Activated T-cell treated with anti-CD3 and anti-CD28 coated beads for 1 hour (primary cell): Measurements from ENCODE around the gene CLDN22.
"Not testable (repeated sequence)": the region's sequence is repeated elsewhere in the genome, so short reads cannot be mapped to it uniquely, and the experiment has no call there.

ENCODE experiments used
- DNase-seq: peaks from one replicate; pipeline ENCODE4 v3.0.0-alpha.2; 2020; ENCODE audit warnings: low read depth

The CLDN22 gene

DNA sequence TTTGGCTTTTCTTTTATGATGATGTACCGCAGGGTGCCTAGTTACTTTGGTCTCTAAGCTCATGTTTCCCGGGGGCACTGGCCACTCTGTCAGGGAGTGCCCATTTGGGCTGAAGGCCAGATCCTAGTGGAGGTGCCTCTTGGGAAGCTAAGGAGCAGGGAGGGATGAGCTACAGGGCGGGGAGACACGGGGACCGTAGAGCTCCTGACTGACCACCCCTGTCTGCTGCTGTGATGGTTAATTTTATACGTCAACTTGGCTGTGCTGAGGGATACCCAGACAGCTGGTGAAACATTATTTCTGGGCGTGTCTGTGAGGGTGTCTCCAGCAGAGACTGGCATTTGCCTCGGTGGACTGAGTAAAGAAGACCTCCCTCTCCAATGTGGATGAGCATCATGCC lies 27.1 kb upstream of the CLDN22 start:
- DNase-seq = no peak

DNA sequence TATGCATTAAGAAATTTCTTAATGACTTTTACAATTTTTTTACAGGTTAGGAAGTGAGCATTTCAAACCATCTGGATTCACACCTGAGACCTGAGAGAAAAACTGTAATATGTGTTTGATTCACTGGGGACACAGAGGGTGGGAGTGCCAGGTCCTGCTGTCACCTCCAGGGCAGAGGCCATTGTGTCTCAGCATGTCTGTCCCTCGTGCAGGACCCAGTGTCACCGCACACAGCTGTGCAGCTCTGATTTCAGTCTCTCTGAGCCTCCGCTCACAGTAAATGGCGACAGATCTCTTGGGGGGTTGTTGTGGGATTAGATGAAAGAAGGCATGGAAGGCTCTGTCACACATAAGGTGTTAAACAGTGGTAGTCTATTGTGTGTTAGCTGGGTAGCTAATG lies 25.2 kb upstream of the CLDN22 start:
- DNase-seq = no peak

DNA sequence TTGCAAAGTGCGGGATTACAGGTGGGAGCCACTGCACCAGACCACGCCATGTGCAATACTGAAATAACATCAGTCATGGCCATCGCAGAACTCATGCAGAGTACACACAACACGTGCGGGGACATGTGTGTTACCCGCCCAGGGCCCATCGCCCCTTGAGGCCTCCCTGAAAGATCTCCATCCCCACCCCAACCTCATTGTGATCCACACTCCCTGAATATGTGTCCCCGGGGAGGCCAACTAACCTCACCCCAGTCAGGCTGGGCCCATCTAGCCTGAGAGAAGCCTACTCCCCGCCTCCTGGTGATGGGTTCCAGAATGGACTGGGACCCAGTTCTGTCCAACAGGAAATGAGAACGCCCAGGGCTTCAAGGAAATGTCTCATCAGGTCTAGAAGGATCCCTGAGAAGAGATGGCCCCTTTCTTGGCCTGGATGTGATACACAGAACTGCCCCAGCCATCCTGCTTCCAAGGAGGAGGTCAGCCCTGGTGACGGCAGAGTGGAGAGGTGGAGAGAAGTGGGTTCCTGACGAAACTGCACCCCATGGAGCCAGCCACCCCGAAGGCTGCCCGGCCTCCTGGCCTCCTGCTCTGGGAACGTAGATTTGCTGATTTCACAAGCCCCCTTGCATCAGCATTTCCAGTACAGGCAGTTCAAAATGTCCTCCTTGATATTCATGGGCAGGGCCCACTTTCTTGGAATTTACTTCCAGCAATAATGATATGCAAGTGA lies 24.6 kb upstream of the CLDN22 start:
- DNase-seq = no peak

DNA sequence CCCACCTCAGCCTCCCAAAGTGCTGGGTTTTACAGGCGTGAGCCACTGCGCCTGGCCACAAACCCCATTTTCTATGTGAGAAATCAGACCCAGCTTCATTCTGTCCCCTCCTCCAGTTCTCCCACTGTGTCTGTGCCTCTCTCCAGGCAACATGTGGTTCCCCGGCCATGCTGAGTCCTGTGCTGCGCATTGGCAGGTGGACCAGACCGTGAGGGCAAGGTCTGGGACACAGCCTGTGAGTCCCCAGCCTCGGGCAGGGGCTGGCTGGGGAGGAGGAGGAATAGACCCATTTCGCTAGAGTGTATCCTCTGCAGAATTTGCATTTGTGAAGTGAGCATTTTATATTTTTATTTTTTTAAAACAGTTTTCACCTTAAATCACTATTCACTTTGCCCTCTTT lies 23.7 kb upstream of the CLDN22 start:
- no peak for DNase-seq

DNA sequence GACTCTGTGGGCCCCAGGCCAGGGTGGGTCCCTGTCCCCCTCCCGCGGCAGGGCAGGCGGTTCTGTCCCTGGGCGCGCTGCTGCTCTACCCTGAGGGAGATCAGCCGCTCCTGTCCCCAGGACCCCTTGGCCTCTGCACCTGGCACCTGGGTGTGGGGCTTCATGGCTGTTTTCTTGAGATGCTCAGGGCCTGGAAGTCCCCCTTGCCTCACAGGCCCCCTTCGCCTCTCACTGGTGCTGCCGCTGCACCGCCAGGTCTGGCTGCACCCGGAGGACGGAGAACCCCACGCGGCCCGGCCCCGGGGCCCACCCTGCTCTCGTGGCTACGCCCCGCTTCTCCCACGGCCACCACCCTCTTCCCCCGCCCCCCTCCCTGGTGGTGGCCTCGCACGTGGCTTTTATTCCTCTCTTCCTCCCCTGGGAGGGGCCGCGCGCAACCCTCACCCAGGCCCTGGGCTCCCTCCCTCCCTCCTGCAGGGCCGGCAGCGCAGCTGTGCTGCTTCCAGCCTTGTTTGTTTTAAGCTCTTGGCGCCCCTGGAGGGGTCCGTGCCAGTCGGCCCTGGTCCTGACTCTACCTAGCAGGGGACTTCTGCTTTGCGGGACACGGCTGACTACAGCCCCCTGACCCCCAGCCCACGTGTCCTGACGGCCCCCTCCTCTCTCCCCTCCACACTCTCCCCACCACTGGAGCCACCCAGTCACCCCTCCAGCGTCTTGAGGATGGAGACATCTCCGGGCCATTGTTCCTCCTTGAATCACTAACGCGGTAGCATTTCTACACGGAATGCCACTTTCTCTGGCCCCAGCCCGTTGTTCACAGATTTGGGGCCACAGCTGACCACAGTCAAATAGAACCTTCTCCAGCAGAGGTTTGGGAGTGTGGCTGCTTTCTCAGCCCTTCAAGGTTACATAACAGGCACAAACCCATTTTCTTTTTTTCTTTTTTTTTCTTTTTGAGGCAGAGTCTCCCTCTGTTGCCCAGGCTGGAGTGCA lies 22.8 kb upstream of the CLDN22 start:
- DNase-seq = no peak

DNA sequence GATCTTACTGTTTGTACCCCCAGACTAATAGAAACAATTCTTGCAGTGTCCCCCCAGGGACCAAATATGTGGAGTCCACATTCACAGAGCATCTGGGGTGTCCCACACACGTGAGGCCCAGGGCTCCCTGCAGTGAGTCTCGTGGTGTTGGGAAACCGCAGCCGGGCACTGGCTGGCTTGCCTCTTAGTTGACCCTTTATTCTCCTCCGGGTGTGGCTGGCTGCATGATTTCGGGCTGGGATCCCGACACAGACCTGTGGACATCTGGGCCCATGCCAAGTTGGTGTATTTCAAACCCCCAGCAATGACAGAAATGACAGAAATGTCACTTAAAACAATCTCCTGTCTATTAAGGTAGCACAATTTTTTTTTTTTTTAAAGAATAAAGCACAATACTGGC lies 17.8 kb upstream of the CLDN22 start:
- DNase-seq = no peak

DNA sequence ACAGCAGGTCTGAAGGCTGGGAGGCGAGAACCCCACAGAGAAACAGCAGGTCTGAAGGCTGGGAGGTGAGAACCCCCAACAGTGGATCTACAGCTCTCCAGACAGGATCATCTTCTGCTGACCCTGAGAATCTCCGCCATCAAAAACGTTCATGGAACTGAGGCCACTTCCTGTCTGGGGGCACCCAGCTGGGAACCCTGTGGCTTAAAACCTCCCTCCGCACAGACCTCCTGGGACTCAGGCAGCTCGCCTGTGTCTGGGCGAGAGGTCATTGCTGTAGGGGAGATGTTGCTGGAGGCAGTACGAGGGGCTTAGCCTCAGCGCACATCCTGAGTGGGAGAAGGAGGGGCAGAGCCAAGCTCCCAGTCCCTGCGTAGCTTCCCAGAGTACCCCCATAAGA lies 17.3 kb upstream of the CLDN22 start:
- no peak for DNase-seq

DNA sequence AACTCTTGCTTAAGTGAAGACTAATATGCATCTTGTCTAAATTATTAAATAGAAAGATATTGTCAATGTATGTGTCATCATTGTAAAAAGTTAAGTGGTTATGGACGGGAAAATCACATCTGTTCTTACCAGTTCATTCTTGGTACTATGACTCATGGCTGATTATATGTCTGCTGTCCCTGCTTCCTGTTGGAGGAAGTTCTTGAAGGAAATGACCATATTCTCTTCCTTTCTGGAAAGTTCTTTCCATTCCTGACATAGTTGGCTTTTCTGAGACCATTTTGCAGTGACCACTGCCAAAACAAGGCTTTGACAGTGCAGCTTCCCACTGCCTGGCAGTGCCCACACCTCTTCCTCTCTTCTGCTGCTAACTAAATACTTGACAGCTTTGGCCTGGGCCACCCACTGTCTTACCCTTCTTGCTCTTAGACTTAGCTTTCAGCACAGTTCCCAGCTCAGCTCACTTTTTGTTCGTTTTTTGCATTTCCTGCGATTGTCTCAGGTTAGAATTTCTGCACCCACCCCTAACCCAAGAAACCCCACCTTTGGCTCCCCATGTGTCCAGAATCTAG lies 15.4 kb upstream of the CLDN22 start:
- DNase-seq = no peak

DNA sequence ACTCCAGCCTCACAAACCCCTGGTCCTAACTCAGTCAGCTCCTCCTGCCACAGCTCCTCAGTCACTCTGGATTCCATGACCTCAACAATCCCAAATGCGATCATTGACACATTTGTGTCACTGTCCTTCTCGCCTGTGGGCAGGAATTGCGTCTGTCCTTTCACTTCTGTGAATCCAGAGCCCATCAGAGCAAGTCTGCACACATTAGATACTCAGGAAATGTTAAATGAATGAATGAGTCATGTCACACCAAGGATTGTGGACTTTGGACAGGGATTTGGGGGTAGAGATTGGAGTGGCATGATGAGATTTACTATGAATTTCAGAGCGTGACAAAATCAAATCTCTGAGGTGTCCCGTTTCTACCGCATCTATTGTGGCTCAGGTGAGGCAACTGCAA lies 13.9 kb upstream of the CLDN22 start:
- DNase-seq = no peak

DNA sequence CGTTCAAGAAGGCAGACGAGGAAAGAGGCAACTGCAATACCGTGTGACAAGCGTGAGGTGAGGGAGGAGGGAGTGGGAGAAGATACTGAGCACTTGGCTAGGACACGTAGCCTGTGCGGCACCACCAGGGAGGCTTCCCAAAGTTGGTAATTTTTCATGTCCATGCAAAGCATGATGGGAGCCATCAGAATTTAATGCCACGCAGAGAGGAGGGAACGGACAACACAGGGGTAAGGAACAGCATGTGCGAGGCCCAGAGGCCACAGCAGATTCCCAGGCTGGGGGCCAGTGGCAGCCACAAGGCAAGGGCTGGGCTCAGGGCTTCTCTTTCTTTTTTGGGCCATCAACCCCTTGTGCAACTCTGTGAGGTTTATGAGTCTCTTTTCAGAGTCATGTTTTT lies 13.1 kb upstream of the CLDN22 start:
- DNase-seq = no peak

DNA sequence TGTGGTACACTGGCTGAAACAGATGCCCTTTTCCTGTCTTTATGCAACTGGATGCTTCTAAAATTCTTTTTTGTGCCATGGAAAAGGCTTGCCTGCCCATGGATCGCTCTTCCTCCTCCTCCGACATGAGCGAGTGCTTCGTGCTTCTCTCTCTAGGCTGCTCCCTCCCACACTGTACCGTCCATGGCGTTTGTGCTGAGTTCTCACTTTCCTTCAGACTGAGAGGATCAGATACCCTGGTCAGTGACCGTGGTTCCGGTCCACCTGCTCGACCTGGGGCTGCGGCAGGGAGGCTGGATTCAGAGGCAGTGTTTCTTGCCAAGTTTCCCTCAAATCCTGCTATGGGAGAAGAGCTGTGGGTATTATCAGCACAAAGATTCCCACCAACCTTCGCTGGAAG lies 12.4 kb upstream of the CLDN22 start:
- no peak for DNase-seq

DNA sequence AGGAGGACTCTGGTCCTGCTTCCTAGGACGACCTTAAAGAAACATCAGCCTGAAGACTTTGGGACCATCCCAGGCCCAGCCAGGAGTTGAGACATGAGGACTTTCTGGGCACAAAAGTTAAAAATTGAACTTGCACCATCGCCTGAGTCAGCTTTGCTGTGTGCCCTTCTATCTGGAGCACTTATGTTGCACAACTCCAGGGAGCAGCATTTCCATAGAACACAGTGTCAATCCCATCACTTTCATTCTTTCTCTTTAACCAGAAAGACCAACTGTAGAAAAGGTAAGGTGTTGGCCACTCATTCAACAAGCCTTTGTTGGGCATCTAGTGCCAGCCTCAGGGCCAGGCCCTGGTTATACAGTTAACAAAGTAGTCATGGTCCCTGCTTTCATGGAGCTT lies 10.8 kb upstream of the CLDN22 start:
- DNase-seq = no peak

DNA sequence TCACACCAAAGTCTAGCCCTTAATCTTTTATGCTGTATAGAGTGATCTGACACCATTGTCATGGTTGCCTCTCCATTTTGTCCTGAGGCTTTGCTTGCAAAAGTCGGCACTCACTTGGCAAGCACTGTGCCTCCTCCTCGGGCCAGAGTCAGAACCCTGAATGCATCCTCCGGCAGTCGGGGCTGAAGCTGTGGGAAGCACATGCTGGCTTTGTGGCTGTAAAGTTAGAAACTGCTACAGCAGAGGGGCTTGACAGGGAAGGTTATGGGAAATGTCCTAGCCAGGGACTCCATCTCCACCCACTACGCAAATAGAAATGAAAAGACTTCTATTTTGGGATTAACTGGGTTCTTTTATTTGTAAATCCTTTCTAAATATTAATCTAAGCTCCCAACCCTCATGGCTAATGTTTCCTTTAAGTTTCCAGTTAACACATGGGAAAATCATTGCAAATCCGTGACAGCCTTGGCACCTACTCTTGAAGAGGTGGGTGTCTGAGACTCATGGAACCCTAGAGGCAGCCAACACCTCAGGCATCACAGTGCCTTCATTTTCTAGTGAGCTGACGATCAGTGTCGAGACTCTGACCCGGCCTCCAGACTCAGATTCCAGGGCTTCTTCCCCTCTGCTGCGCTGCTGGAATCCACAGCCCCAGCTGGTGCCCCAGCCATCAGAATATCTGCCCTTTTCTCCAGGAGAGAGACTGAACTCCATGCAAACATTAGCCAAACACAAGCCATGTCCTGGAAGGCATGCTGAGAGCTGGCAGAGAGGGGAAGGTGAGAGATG lies 10.1 kb upstream of the CLDN22 start:
- no peak for DNase-seq

DNA sequence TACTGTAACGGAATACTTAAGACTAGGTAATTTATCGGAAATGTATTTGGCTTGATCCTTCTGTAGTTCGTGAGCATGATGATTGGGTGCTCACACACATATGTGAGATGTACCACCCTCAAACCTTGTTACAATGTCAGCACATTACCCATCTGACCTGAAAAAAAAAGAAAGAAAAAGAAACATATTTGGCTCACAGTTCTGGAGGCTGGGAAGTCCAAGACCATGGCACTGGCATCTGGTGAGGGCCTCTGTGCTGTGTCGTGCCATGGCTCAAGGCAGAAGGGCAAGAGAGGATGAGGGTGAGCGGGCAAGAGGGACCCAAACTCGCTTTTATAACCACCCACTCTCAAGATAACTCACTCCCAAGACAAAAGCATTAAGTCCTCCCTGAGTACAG lies 9.2 kb upstream of the CLDN22 start:
- DNase-seq = no peak

DNA sequence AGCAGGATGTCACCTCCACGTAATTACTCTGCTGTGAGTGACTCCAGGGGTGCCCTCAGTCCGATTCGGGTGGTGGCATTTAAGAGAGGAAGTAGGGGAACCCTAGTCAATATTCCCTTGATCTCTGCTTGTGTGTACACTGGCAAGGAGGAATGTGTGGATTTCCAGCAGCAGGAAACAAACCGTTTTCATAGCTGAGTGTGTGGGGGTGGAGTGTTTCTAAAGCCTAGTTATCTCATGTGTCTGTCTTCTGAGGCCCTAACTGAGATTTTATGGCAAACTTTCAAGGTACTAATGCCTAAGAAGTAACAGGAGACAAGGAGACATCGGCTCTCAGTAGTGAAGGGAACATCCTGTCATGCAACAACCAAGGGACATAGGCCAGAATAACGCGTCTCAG lies 8.8 kb upstream of the CLDN22 start:
- DNase-seq = no peak

DNA sequence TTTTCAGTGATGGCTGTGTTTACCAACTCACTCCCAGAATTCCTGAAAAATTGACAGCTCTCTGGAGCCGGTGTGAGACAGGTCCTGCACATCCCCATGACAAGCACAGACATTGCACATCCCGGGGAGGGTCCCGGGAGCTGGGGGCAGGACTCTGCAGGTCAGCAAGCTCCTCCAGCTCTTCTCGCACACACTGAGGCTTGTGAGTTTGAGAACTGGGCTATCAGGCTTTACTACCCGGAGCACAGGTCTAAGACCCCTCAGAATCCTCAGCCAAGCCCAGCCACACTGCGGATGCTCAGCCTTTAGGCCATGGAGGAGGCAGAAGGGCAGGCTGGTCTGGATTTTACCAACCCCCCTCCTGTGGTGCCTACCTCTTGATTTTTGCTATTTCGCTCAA lies 7.8 kb upstream of the CLDN22 start:
- DNase-seq = no peak

DNA sequence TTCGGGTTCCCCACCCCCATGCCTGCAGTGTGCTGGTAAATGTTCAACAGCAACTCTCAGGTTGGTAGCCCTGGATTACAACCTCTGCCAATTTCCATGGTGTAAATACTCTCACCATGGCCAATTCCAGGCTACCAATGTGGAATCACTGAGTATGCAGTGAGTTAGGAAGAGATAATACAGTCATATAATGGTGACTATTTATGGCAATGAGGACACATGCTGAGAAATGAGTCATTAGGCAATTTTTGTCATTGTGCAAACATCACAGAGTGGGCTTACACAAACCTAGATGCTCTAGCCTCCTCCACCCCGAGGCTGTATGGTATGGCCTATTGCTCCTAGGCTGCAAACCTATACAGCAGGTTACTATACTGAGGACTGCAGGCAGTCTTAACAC lies 6.8 kb upstream of the CLDN22 start:
- DNase-seq = no peak

DNA sequence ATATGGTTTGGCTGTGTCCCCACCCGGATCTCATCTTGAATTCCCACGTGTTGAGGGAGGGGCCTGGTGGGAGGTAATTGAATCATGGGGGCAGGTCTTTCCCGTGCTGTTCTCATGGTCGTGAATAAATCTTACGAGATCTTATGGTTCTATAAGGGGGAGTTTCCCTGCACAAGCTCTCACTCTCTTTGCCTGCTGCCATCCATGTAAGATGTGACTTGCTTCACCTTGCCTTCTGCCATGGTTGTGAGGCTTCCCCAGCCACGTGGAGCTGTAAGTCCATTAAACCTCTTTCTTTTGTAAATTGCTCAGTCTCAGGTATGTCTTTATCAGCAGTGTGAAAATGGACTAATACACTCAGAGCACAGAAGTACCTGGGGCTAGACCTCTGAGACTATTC lies 6.3 kb upstream of the CLDN22 start:
- not testable (repeated sequence) for DNase-seq

DNA sequence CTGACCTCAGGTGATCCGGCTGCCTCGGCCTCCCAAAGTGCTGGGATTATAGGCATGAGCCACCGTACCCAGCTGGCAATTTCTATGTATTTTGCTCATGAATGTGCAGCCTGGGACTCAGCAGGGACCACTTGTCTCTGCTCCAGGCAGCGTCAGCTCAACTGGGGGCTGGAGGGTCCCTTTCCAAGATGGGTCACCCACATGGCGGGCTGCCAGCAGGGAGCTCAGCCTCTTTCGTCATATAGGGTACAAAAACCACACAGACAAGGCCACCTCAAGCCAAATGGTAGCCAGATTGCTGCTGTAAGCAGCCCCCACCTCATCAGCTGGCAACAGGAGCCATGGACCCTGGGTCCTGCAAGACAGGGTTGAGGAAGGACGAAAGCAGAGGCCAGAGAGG lies 4.5 kb upstream of the CLDN22 start:
- DNase-seq = no peak

DNA sequence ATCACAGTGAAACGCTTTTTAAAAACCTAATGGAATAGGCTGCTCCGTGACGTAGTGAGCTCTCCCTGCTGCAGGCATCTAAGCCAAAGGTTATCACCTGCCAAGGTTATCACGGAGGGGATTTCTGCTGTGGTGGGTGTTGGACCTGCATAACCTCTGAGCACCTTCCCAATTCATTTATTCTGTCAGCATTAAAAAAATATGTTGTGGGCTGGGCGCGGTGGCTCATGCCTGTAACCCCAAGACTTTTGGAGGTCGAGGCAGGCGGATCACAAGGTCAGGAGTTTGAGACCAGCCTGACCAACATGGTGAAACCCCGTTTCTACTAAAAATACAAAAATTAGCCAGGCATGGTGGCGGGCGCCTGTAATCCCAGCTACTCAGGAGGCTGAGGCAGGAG lies 4.0 kb upstream of the CLDN22 start:
- DNase-seq = not testable (repeated sequence)

DNA sequence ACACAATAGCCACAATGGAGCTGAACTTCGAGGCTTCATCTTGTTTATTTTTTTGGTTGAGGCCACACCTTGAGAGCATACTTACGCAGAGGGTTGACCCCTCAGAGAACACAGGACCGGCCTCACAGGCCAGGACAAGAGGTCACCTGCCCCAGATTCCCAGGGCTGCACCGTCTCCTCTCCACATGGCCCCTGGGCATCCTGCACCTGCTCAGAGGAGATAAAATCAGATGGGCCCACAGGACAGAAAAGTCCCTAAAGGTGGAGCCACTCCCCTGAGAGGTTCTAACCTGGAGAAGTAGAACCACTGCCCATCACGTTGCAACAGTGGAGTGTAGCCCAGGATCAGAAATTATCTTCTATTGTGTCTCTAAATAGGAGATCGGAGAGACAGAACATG lies 3.2 kb upstream of the CLDN22 start:
- no peak for DNase-seq

DNA sequence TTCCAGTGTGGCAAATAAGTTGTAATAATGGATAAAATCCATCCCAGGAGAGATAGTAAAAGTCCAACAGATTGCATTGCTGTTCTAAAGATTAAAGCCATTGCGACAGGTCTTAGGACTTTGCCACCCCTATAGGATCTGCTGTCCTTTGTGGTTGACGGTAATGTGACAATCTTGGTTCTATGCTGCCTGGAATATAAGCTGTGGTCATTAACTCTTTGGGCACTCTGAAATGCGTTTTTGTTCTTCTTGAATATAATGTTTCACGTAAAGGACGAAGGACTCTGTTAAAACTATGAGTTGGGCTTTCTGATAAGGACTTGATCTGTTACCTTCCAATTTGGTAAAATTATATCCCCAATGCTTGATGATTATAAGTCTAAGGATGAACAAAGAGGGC lies 2.2 kb upstream of the CLDN22 start, which contains the start of gene CLDN24:
Gene CLDN24, minus strand, starts transcription at position 101 of the 400 bp plus-strand sequence. Its CDS starts 0 bp downstream, at position 101.
- DNase-seq = no peak
